ENCODE results near the gene FSTL5. TPM values are rescaled to one million over a fixed set of nuclear protein-coding genes. Genes with fewer than 3 reads are reported as not detected.
"Not testable (repeated sequence)": the region's sequence is repeated elsewhere in the genome, so short reads cannot be mapped to it uniquely, and the experiment has no call there.

Gene FSTL5
- total RNA-seq, 1 experiment from 2014 or later, result not detected

GRCh38 chr4:162103908-162104307 lies 59.9 kb downstream of the FSTL5 start:
- DNase-seq (ENCODE audit: low read depth), result not testable (repeated sequence)

- no peak for DNase-seq (ENCODE audit: low read depth)
These were observed 61.1 kb downstream of the FSTL5 start for GRCh38 chr4:162102713-162103112.

GRCh38 chr4:162101337-162101736 lies 62.5 kb downstream of the FSTL5 start:
- DNase-seq (ENCODE audit: low read depth), result no peak

GRCh38 chr4:162075726-162076125 lies 88.1 kb downstream of the FSTL5 start:
- peak; percentile 20 for DNase-seq (ENCODE audit: low read depth)

GRCh38 chr4:162061214-162061613 lies 102.6 kb downstream of the FSTL5 start:
- peak; percentile 51 for DNase-seq (ENCODE audit: low read depth)

GRCh38 chr4:162059656-162060055 lies 104.1 kb downstream of the FSTL5 start:
- DNase-seq (ENCODE audit: low read depth), result no peak

GRCh38 chr4:162056990-162057389 lies 106.8 kb downstream of the FSTL5 start:
- no peak for DNase-seq (ENCODE audit: low read depth)

GRCh38 chr4:162046135-162046534 lies 117.7 kb downstream of the FSTL5 start:
- no peak for DNase-seq (ENCODE audit: low read depth)

GRCh38 chr4:162038112-162038511 lies 125.7 kb downstream of the FSTL5 start:
- no peak for DNase-seq (ENCODE audit: low read depth)

GRCh38 chr4:162017863-162018262 lies 145.9 kb downstream of the FSTL5 start:
- no peak for DNase-seq (ENCODE audit: low read depth)

GRCh38 chr4:162016991-162017390 lies 146.8 kb downstream of the FSTL5 start:
- no peak for DNase-seq (ENCODE audit: low read depth)

- no peak for DNase-seq (ENCODE audit: low read depth)
These were observed 147.6 kb downstream of the FSTL5 start for GRCh38 chr4:162016219-162016618.

- DNase-seq (ENCODE audit: low read depth), result peak; percentile 8
These were observed 148.7 kb downstream of the FSTL5 start for GRCh38 chr4:162015090-162015489.

- peak; percentile 7 for DNase-seq (ENCODE audit: low read depth)
These were observed 152.7 kb downstream of the FSTL5 start for GRCh38 chr4:162011089-162011488.

GRCh38 chr4:162010362-162010761 lies 153.4 kb downstream of the FSTL5 start:
- DNase-seq (ENCODE audit: low read depth), result peak; percentile 59

GRCh38 chr4:161992317-161992716 lies 171.5 kb downstream of the FSTL5 start:
- no peak for DNase-seq (ENCODE audit: low read depth)

- no peak for DNase-seq (ENCODE audit: low read depth)
These were observed 172.0 kb downstream of the FSTL5 start for GRCh38 chr4:161991811-161992210.

GRCh38 chr4:161990721-161991120 lies 173.1 kb downstream of the FSTL5 start:
- no peak for DNase-seq (ENCODE audit: low read depth)

GRCh38 chr4:161988946-161989345 lies 174.9 kb downstream of the FSTL5 start:
- no peak for DNase-seq (ENCODE audit: low read depth)

- DNase-seq (ENCODE audit: low read depth), result no peak
These were observed 176.2 kb downstream of the FSTL5 start for GRCh38 chr4:161987611-161988010.

- no peak for DNase-seq (ENCODE audit: low read depth)
These were observed 211.4 kb downstream of the FSTL5 start for GRCh38 chr4:161952382-161952781.

- peak; percentile 46 for DNase-seq (ENCODE audit: low read depth)
These were observed 213.7 kb downstream of the FSTL5 start for GRCh38 chr4:161949946-161950725.

GRCh38 chr4:161948026-161948770 lies 215.6 kb downstream of the FSTL5 start:
- DNase-seq (ENCODE audit: low read depth), result no peak
